T-cell (primary cell): Measurements from ENCODE around the gene SRRM1. TPM values are rescaled to one million over a fixed set of nuclear protein-coding genes. Genes with fewer than 3 reads are reported as not detected.

ENCODE experiments used
- ATAC-seq, 4 experiments: fragments of 200-7000 bp in 3 of 4; fragments of 150-1000 bp in 1 of 4; cut with Tn5 transposase; replicated peaks in 1 of 4; 1 replicate in 3 of 4; 2 replicates in 1 of 4; pipeline ENCODE4 v1.10.0; 2021; ENCODE audit warnings: moderate library complexity in 3 of 4, mild to moderate bottlenecking in 2 of 4, moderate number of reproducible peaks in 1 of 4
- CTCF ChIA-PET, 2 donors: fragments of 300-600 bp; sonication (Branson Sonifier 250); formaldehyde crosslinking; loops; one replicate each; lab custom pipeline; 2022; ENCODE audit warnings: antibody characterized with exemption in 2 of 2; lab: Charles Lee
- POLR2A ChIA-PET, 2 donors: fragments of 300-600 bp; sonication (Branson Sonifier 250); formaldehyde crosslinking; loops; one replicate each; lab custom pipeline; 2022; ENCODE audit warnings: antibody characterized with exemption in 2 of 2; lab: Charles Lee
- DNase-seq, 35 experiments: peaks; one replicate each; pipeline versions ENCODE4 v3.0.0 to v3.0.0-alpha.2; 2013 to 2023
- H3K27ac ChIP-seq: one replicate; pipeline ENCODE4 v1.5.1; 2013; ENCODE audit warnings: low read length
- H3K27me3 ChIP-seq, 2 experiments: replicated peaks in 1 of 2; 1 replicate in 1 of 2; 2 replicates in 1 of 2; pipeline versions ENCODE4 v1.6.1 to v1.7.0; 2013; ENCODE audit warnings: low read length in 1 of 2, mixed read lengths in 1 of 2; ENCODE audit not compliant: control insufficient read depth in 2 of 2, insufficient read depth in 2 of 2; ENCODE audit errors: extremely low read depth in 1 of 2
- H3K36me3 ChIP-seq, 2 donors: 1 replicate in 1 of 2; 2 replicates in 1 of 2; pipeline versions ENCODE4 v1.6.1 to v1.7.0; 2013; ENCODE audit warnings: low read length in 1 of 2; ENCODE audit not compliant: control insufficient read depth in 2 of 2, insufficient read depth in 1 of 2; ENCODE audit errors: extremely low read depth in 1 of 2
- H3K4me1 ChIP-seq, 2 experiments: 1 replicate in 1 of 2; 2 replicates in 1 of 2; pipeline versions ENCODE4 v1.6.1 to v1.7.0; 2013; ENCODE audit warnings: low read length in 2 of 2, mixed read lengths in 1 of 2; ENCODE audit not compliant: insufficient read depth in 2 of 2, control insufficient read depth in 1 of 2; ENCODE audit errors: extremely low read depth in 1 of 2
- H3K4me3 ChIP-seq, 2 donors: 1 replicate in 1 of 2; 2 replicates in 1 of 2; pipeline versions ENCODE4 v1.5.1 to v1.7.0; 2013; ENCODE audit warnings: mild to moderate bottlenecking in 2 of 2, low read length in 1 of 2, moderate library complexity in 1 of 2; ENCODE audit not compliant: control insufficient read depth in 1 of 2; ENCODE audit errors: extremely low read depth in 1 of 2
- H3K9me3 ChIP-seq: 2 replicates; pipeline ENCODE4 v1.7.0; 2013
- H3K27ac Mint-ChIP-seq, 2 donors: one replicate each; pipeline ENCODE4 v1.8.0; 2020 to 2021; ENCODE audit warnings: mild to moderate bottlenecking in 2 of 2, mixed read lengths in 2 of 2
- H3K27me3 Mint-ChIP-seq, 2 donors: one replicate each; pipeline ENCODE4 v1.8.0; 2021 to 2022; ENCODE audit warnings: mixed read lengths in 2 of 2
- H3K36me3 Mint-ChIP-seq: one replicate; pipeline ENCODE4 v1.8.0; 2021; ENCODE audit warnings: mixed read lengths
- H3K4me1 Mint-ChIP-seq, 3 donors: one replicate each; pipeline ENCODE4 v1.8.0; 2020 to 2022; ENCODE audit warnings: mixed read lengths in 3 of 3, mild to moderate bottlenecking in 1 of 3
- H3K4me3 Mint-ChIP-seq, 3 donors: one replicate each; pipeline ENCODE4 v1.8.0; 2020 to 2022; ENCODE audit warnings: mild to moderate bottlenecking in 3 of 3, mixed read lengths in 3 of 3, moderate library complexity in 3 of 3
- H3K9me3 Mint-ChIP-seq, 3 donors: one replicate each; pipeline ENCODE4 v1.8.0; 2020 to 2022; ENCODE audit warnings: mixed read lengths in 3 of 3
- WGBS: methylation state at CpG from one replicate; pipeline ENCODE4 v1.1.5; 2013; ENCODE audit warnings: missing lambda C conversion rate; ENCODE audit not compliant: insufficient coverage; 5-methylcytosine and 5-hydroxymethylcytosine counted together
- total RNA-seq, 35 experiments: library from RNA in 6 of 35; stranded (reverse) in 6 of 35; fragments of 120-200 nt in 1 of 35; gene quantifications; one replicate each; pipeline versions ENCODE4 v1.2.1 to v1.2.4 and lab custom pipeline; 2013 to 2026

SRRM1 gene
- total RNA-seq, 5 donors from 2014 or later (not counting 1 experiment from before 2014, with no cell fraction given) = 158 to 303 (median 181) TPM

GRCh38 chr1:24606296-24606605 is 36.9 kb upstream of the SRRM1 start:
- CTCF ChIA-PET = no interaction called here
- Mint-ChIP-seq H3K4me1 (no peaks in the 10 kb centered on the region), H3K36me3 (no peaks in the 10 kb centered on the region), H3K27ac (no peak overlapping the region), H3K9me3 (no peaks in the 10 kb centered on the region), H3K4me3 (no peak overlapping the region), H3K27me3 (no peaks in the 10 kb centered on the region)
- no peaks in the 10 kb centered on the region for H3K36me3 ChIP-seq
- peaks cover 0 to 7% of the 10 kb centered on the region in 2 experiments for H3K27me3 ChIP-seq
- H3K4me3 ChIP-seq = no peak overlapping the region
- H3K9me3 ChIP-seq = no peaks in the 10 kb centered on the region
- DNase-seq (no peak), ATAC-seq (no peak)
- H3K4me1 ChIP-seq = no peaks in the 10 kb centered on the region
- POLR2A ChIA-PET = interaction anchor here in 1 of 2 donors (0.5 kb wide), 1 partner anchor 57 kb away, joined by 5 read pairs; no protein-coding TSS in a partner anchor
- WGBS = 67% methylated on average over 1 of the region's 3 CpGs
- H3K27ac ChIP-seq = no peak overlapping the region

DNA sequence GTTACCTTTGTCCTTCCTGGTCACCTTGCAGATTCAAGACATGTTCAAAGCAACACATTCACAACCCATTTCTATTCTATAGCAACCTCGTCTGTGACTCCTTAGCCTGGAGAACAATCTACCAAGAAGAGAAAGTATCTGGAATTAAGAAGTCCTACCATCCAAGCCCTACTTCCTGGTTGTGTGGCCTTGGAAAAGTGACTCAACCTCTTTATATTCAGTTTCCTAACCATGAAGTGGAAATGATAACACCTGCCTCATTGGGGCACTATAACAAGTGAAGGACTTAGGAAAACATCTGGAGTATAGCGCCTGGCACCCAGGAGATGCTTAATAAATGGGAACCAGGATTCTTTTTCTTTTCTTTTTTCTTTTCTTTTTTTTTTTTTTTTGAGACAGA is 36.5 kb upstream of the SRRM1 start:
- Histone ChIP-seq H3K36me3 (no peaks in the 10 kb centered on the region), H3K4me3 (no peak overlapping the region), H3K27ac (no peak overlapping the region), H3K4me1 (no peaks in the 10 kb centered on the region), H3K9me3 (no peaks in the 10 kb centered on the region), H3K27me3 (peaks cover 0 to 7% of the 10 kb centered on the region in 2 experiments)
- H3K27ac Mint-ChIP-seq = no peak overlapping the region
- no peaks in the 10 kb centered on the region for H3K9me3 Mint-ChIP-seq
- ATAC-seq (no peak), DNase-seq (no peak)
- H3K27me3 Mint-ChIP-seq = no peaks in the 10 kb centered on the region
- CTCF ChIA-PET = no interaction called here
- no CpG with 5 or more reads among the region's 2 CpGs for WGBS
- POLR2A ChIA-PET = interaction anchor here in 1 of 2 donors (0.5 kb wide), 1 partner anchor 57 kb away, joined by 5 read pairs; no protein-coding TSS in a partner anchor
- H3K4me3 Mint-ChIP-seq = no peak overlapping the region
- no peaks in the 10 kb centered on the region for H3K4me1 Mint-ChIP-seq
- H3K36me3 Mint-ChIP-seq = no peaks in the 10 kb centered on the region

DNA sequence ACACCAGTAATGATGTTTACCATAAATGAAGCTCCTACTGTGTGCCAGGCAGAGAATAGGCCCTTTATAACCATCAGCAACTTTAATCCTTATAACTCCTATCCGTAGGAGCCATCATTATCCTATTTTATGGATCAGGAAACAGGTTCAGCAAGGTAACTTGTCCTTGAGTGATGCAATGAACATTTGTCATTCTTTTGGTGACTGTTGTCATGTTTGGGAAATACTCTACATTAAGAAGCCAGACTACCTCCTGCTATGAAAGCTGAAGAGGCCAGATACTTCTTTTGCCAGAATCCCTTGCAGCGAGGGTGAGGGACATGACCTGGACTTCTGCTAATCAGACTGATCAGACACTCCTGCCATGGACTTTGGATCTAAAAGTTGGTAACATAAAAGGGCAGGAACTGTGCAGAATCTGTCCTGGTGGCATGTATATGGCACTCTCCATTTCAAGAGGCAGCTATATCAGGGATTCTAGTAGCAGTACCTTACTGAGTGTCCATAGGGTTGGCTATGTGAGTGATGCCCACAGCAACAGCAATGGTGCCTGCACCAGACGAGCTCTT is 33.1 kb upstream of the SRRM1 start:
- ChIA-PET POLR2A (no interaction called here), CTCF (no interaction called here)
- Mint-ChIP-seq H3K27me3 (peaks cover 0 to 4% of the 10 kb centered on the region in 2 donors), H3K36me3 (no peaks in the 10 kb centered on the region), H3K4me3 (no peak overlapping the region), H3K27ac (no peak overlapping the region), H3K4me1 (no peaks in the 10 kb centered on the region), H3K9me3 (no peaks in the 10 kb centered on the region)
- Histone ChIP-seq H3K36me3 (no peaks in the 10 kb centered on the region), H3K4me3 (no peak overlapping the region), H3K27me3 (peaks cover 0 to 7% of the 10 kb centered on the region in 2 experiments), H3K27ac (no peak overlapping the region), H3K9me3 (no peaks in the 10 kb centered on the region), H3K4me1 (no peaks in the 10 kb centered on the region)
- ATAC-seq = no peak
- DNase-seq = no peak
- 51% methylated on average over 2 of the region's 3 CpGs for WGBS

DNA sequence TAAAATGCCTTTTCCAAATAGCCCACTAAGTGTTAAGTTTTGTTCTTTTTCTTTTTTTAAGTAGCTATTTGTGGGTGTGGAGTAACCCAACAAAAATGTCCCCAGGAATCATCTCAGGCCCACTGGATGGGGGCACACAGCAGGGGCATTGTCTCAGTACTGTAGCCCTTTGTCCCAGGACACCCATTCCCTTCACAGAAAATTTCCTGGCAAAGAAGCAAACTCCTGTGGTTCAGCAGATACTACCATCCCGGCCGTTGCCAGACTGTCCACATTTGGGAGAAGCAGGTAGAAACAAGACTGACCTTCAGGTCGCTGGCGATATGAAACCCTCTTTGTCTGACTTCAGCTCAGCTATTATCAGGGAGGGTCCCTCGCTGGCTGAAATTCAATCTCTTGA is 23.7 kb upstream of the SRRM1 start:
- no peaks in the 10 kb centered on the region for H3K4me1 Mint-ChIP-seq
- no peaks in the 10 kb centered on the region for H3K36me3 Mint-ChIP-seq
- H3K4me3 Mint-ChIP-seq = no peak overlapping the region
- DNase-seq (no peak), ATAC-seq (no peak)
- POLR2A ChIA-PET = no interaction called here
- no peaks in the 10 kb centered on the region for H3K36me3 ChIP-seq
- H3K27ac ChIP-seq = no peak overlapping the region
- peaks cover 0 to 14% of the 10 kb centered on the region in 2 experiments for H3K27me3 ChIP-seq
- no peaks in the 10 kb centered on the region for H3K9me3 Mint-ChIP-seq
- no peaks in the 10 kb centered on the region for H3K9me3 ChIP-seq
- CTCF ChIA-PET = no interaction called here
- no peaks in the 10 kb centered on the region for H3K4me1 ChIP-seq
- no peak overlapping the region for H3K4me3 ChIP-seq
- H3K27ac Mint-ChIP-seq = no peak overlapping the region
- WGBS = no CpG with 5 or more reads among the region's 5 CpGs
- peaks cover 9 to 32% of the 10 kb centered on the region in 2 donors for H3K27me3 Mint-ChIP-seq

DNA sequence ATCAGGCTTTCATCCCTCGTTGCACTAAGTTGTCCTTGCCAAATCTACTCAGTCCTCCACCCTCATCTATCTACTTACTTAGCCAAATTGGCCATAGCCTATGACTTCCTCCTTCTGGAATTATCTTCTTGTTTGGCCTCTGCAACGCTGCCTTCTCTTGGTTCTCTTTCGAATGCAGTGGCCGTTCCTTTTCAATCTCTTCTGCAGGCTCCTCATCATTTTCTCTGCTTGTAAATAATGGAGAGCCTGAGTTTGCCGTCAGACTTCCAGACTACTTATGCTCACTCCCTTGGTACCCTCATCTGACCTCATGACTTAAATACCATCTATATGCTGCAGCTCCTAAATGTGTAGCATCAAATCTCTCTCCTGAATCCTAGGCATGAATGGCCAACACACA is 22.4 kb upstream of the SRRM1 start:
- H3K4me3 ChIP-seq = no peak overlapping the region
- WGBS = 85% methylated on average over 5 of the region's 5 CpGs
- ChIA-PET CTCF (interaction anchor here in 1 of 2 donors (1.6 kb wide), 1 partner anchor 11 kb away, joined by 7 read pairs; no protein-coding TSS in a partner anchor), POLR2A (no interaction called here)
- H3K27me3 ChIP-seq = peaks cover 0 to 22% of the 10 kb centered on the region in 2 experiments
- H3K27ac ChIP-seq = no peak overlapping the region
- H3K27ac Mint-ChIP-seq = no peak overlapping the region
- no peak overlapping the region for H3K4me3 Mint-ChIP-seq
- H3K27me3 Mint-ChIP-seq = peaks cover 12 to 32% of the 10 kb centered on the region in 2 donors
- H3K9me3 Mint-ChIP-seq = no peaks in the 10 kb centered on the region
- H3K36me3 Mint-ChIP-seq = no peaks in the 10 kb centered on the region
- H3K4me1 Mint-ChIP-seq = no peaks in the 10 kb centered on the region
- no peaks in the 10 kb centered on the region for H3K36me3 ChIP-seq
- ATAC-seq = no peak
- no peaks in the 10 kb centered on the region for H3K9me3 ChIP-seq
- no peaks in the 10 kb centered on the region for H3K4me1 ChIP-seq
- DNase-seq = no peak

DNA sequence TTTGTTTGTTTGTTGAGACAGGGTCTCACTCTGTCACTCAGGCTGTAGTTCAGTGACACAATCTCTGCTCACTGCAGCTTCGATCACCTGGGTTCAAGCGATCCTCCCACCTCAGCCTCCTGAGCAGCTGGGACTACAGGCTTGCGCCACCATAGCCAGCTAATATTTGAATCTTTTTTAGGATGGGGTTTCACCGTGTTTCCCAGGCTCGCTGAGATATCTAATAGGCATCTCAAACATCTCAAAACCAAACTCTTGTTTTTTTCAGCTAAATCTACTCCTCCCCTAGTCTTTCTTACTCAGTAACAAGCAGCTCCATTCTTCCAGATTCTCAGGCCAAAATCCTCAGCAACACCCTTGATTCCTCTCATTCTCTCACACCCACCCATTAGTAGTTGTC is 22.0 kb upstream of the SRRM1 start:
- no peak overlapping the region for H3K4me3 Mint-ChIP-seq

More for the DNA sequence above, 22.0 kb upstream of the SRRM1 start:
- WGBS = 85% methylated on average over 4 of the region's 5 CpGs
- Mint-ChIP-seq H3K4me1 (no peaks in the 10 kb centered on the region), H3K27ac (no peak overlapping the region), H3K36me3 (no peaks in the 10 kb centered on the region), H3K9me3 (no peaks in the 10 kb centered on the region), H3K27me3 (peaks cover 12 to 31% of the 10 kb centered on the region in 2 donors)
- Histone ChIP-seq H3K27me3 (peaks cover 0 to 26% of the 10 kb centered on the region in 2 experiments), H3K9me3 (no peaks in the 10 kb centered on the region), H3K36me3 (no peaks in the 10 kb centered on the region), H3K27ac (no peak overlapping the region), H3K4me1 (no peaks in the 10 kb centered on the region), H3K4me3 (no peak overlapping the region)
- ChIA-PET CTCF (interaction anchor here in 1 of 2 donors (0.6 to 1.6 kb wide), 2 partner anchors 11 to 686 kb away, joined by 3 to 7 read pairs; no protein-coding TSS in a partner anchor), POLR2A (no interaction called here)
- DNase-seq (no peak), ATAC-seq (no peak)
